ENCODE data around the gene CEMIP. TPM values are rescaled to one million over a fixed set of nuclear protein-coding genes. Genes with fewer than 3 reads are reported as not detected.

The CEMIP gene
- total and polyA plus RNA-seq, 2 of the 13 experiments (the other 11 are each of a cell fraction or from before 2014, with no cell fraction given), result 4.3 to 28.5 TPM

GRCh38 chr15:80742081-80742480 lies 37.1 kb upstream of the CEMIP start (continued):
- TF ChIP-seq NFAT5 (CRISPR knock-in tag; IDR thresholded peaks at IDR 0.05), result no peak

- Histone ChIP-seq H3K36me3 (replicated peaks in 1 of 2; ENCODE audit: control insufficient read depth in 1 of 2, insufficient read depth in 2 of 2, low read length in 2 of 2) (no peaks in the 10 kb centered on the region), H3K9ac (ENCODE audit: insufficient read depth, low read depth, low read length) (no peak overlapping the region), H3K4me3 (replicated peaks in 1 of 3; ENCODE audit: insufficient read depth in 1 of 3, low read depth in 2 of 3, low read length in 3 of 3) (peak overlapping the region in 1 of 3 experiments; percentile 12; a peak in 1 of 6 replicates), H3K79me2 (ENCODE audit: insufficient read depth, low read length) (peaks cover 2% of the 10 kb centered on the region), H3K9me3 (ENCODE audit: low read length) (no peaks in the 10 kb centered on the region), H2AFZ (ENCODE audit: low read length) (no peak overlapping the region), H3K27ac (ENCODE audit: extremely low read length, insufficient read depth, low read length) (no peak overlapping the region), H4K20me1 (ENCODE audit: insufficient read depth, low read length) (no peaks in the 10 kb centered on the region), H3K4me1 (ENCODE audit: insufficient read depth, low read length) (peaks cover 35% of the 10 kb centered on the region), H3K27me3 (ENCODE audit: control insufficient read depth in 1 of 2, insufficient read depth in 2 of 2, low read length in 2 of 2) (no peaks in the 10 kb centered on the region), H3K4me2 (ENCODE audit: low read depth, low read length) (peak overlapping the region; percentile 66)
- ChIA-PET CTCF (ENCODE audit: low intra/inter-chr PET ratio, low total read pairs) (no interaction called here), POLR2A (no interaction called here)
- ATAC-seq, result peak; percentile 100
- no TSS peak for BruUV-seq (replicated peaks)
- FAIRE-seq, result peak; percentile 94
- WGBS (ENCODE audit: low lambda C conversion rate), result 56% methylated on average over 8 of the region's 11 CpGs
- DNase-seq (ENCODE audit: low spot score), result peak; percentile 85
- intact Hi-C loops (cut with micrococcal nuclease; ENCODE audit: unreplicated experiment), result no loop called here
- in situ Hi-C loops (cut with HindIII; ENCODE audit: extremely low pct_ligation_motif_present, low pct_unique_long_range_greater_than_20kb), result no loop called here
- TF ChIP-seq FOXP1 (IDR thresholded peaks at IDR 0.05) (no peak), FOXP1 (CRISPR knock-in tag; IDR thresholded peaks at IDR 0.05) (peak; percentile 18; the same call in 1 of the 2 replicates), THAP11 (CRISPR knock-in tag; IDR thresholded peaks at IDR 0.05) (peak; percentile 20; the same call in 1 of the 2 replicates), ELF3 (CRISPR knock-in tag; IDR thresholded peaks at IDR 0.05) (peak; percentile 52; the same call in 1 of the 2 replicates), ZNF556 (CRISPR knock-in tag; IDR thresholded peaks at IDR 0.05; ENCODE audit: borderline replicate concordance) (0 out of 2 replicates have a peak, but pooled peaks have one; percentile 38), NCOA2 (CRISPR knock-in tag; IDR thresholded peaks at IDR 0.05) (peak; percentile 46; the same call in 1 of the 2 replicates), ZNF12 (CRISPR knock-in tag; IDR thresholded peaks at IDR 0.05) (peak; percentile 70; the same call in 1 of the 2 replicates), ZFX (CRISPR knock-in tag; IDR thresholded peaks at IDR 0.05; ENCODE audit: low read depth) (peak; percentile 86), ZNF547 (CRISPR knock-in tag; IDR thresholded peaks at IDR 0.05) (no peak), KLF6 (CRISPR knock-in tag; IDR thresholded peaks at IDR 0.05) (no peak), HOMEZ (CRISPR knock-in tag; IDR thresholded peaks at IDR 0.05; ENCODE audit: low read depth) (peak; percentile 61; the same call in 1 of the 2 replicates), PAXIP1 (CRISPR knock-in tag; conservative IDR thresholded peaks at IDR 0.05) (peak; percentile 48; the same call in 1 of the 2 replicates)
Observed at GRCh38 chr15:80743189-80743833, 35.9 kb upstream of the CEMIP start.
